AG04449 (cell line): ENCODE data around the gene CNTNAP2.
"Not testable (repeated sequence)": the region's sequence is repeated elsewhere in the genome, so short reads cannot be mapped to it uniquely, and the experiment has no call there.

Experiments
- CTCF ChIA-PET: fragments of 350-600 bp; formaldehyde crosslinking; extraction: SDS; loops from one replicate; lab custom pipeline; 2021; ENCODE audit warnings: antibody characterized with exemption; lab: Yijun Ruan, JAX
- POLR2A ChIA-PET: fragments of 400-600, 350-600 bp; formaldehyde crosslinking; extraction: SDS; loops from one replicate; lab custom pipeline; 2020; ENCODE audit warnings: antibody characterized with exemption, inconsistent platforms; lab: Yijun Ruan, JAX
- DNase-seq: peaks from one replicate; pipeline ENCODE4 v3.0.0-alpha.2; 2010; ENCODE audit warnings: low read depth, low spot score
- H3K4me3 ChIP-seq: 2 replicates; pipeline ENCODE4 v1.5.1; 2011; ENCODE audit warnings: low read depth, mild to moderate bottlenecking, control low read depth, low read length
- TF ChIP-seq, protein P1 (sequence below): IDR thresholded peaks from one replicate; pipeline ENCODE4 v1.5.1; 2011; ENCODE audit warnings: mild to moderate bottlenecking, moderate library complexity, low read length, control low read depth, inconsistent platforms; ENCODE audit not compliant: insufficient read depth; ENCODE audit errors: missing control alignments

The CNTNAP2 gene

DNA sequence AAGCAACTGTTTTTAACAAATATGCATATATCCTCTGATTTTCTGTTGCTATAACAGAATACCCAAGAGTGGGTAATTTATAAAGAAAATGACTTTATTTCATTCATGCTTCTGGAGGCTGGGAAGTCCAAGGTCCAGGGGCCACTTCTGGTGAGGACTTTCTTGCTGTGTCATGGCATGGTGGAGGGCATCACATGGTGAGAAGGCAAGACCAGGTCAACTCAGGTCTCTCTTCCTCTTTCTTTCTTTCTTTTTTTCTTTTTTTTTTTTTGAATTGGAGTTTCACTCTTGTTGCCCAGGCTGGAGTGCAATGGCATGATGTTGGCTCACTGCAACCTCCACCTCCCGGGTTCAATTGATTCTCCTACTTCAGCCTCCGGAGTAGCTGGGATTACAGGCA is 2170.9 kb downstream of the CNTNAP2 start:
- DNase-seq: no peak
- no peak overlapping the region for H3K4me3 ChIP-seq
- TF ChIP-seq, protein P1, sequence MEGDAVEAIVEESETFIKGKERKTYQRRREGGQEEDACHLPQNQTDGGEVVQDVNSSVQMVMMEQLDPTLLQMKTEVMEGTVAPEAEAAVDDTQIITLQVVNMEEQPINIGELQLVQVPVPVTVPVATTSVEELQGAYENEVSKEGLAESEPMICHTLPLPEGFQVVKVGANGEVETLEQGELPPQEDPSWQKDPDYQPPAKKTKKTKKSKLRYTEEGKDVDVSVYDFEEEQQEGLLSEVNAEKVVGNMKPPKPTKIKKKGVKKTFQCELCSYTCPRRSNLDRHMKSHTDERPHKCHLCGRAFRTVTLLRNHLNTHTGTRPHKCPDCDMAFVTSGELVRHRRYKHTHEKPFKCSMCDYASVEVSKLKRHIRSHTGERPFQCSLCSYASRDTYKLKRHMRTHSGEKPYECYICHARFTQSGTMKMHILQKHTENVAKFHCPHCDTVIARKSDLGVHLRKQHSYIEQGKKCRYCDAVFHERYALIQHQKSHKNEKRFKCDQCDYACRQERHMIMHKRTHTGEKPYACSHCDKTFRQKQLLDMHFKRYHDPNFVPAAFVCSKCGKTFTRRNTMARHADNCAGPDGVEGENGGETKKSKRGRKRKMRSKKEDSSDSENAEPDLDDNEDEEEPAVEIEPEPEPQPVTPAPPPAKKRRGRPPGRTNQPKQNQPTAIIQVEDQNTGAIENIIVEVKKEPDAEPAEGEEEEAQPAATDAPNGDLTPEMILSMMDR: no peak
- CTCF ChIA-PET: no interaction called here
- POLR2A ChIA-PET: no interaction called here

DNA sequence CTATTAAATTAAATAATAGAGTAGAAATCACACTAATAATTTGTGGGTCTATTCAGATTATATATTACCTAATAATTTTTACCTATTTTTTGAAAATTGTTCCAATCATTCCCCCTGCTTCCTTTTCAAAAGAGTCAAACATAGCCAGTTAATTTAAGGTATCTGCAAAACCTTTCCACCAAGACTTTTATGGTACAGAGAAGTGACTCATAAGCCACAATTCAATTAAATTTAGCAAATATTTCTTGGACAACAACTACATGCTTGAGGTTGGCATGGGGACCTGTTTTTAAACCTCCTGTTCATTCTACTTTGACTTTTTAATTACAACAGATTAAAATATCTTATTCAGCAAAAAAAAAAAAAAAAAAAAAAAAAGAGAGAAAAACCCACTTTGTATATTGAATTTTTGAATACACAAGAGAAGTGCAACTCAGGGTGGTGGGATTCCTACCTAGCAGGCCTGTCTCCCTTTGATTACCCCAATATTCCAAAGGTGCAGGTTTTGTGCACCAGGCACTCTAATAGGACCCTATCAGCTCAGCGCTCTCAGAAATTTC is 2172.1 kb downstream of the CNTNAP2 start:
- ChIA-PET CTCF (no interaction called here), POLR2A (no interaction called here)
- H3K4me3 ChIP-seq: no peak overlapping the region
- TF ChIP-seq, protein P1: no peak
- no peak for DNase-seq

DNA sequence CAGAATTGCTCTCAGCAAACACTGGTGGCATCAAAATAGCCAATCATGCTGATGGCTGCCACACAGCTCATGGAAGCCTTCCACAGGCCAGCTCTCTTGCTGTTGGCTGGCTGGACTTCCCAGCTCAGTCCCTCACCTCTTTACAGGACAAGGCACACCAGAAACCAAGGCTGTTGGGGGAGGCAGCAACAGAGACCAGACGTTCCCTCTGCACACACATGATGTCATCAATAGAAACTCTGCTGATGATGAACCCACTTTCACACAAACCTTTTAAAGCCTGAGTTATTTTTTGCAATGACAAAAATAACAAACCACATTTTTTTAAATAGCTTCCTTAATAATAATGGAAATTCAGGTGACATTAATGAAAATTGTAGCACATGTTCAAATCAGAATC is 2173.0 kb downstream of the CNTNAP2 start:
- ChIA-PET POLR2A (no interaction called here), CTCF (no interaction called here)
- DNase-seq: no peak
- H3K4me3 ChIP-seq: no peak overlapping the region
- TF ChIP-seq, protein P1: no peak

DNA sequence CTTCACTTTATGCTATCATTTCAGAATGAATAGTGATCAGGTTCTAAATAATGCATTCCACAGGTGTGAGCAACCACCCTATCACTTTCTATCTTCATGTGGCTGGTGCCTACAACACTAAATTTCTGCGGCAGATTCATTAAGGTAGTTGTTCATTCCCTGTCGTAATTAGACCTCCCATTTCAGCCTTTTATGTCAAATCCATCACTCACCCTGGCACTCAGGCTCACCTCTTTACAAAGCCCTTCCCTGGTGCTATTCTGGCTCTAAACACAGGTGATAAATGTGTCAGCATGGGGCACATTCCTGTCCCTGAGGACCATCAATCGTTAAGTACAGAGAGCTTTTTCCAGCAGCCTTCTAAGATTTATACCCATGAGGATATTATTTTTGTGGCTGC is 2173.9 kb downstream of the CNTNAP2 start:
- TF ChIP-seq, protein P1: no peak
- ChIA-PET POLR2A (no interaction called here), CTCF (no interaction called here)
- DNase-seq: no peak
- no peak overlapping the region for H3K4me3 ChIP-seq

DNA sequence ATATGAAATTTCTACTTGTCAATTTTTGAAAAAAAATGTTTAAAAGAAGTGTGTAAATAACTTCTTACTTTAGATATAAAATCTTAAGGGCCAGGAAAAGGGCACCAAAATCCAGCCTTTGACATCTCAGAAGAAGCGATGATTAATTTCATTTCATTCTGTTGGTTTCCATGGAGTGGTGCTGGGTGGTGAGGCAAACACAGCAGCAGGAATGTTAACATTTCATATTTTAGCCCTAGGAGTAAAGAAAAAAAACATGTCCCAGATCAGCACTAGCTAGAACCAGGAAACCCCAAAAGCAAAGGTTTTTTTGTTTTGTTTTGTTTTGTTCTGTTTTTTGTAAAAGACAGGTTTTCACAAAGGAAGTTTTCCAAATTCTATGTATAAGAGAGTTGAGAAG is 2175.2 kb downstream of the CNTNAP2 start:
- ChIA-PET CTCF (no interaction called here), POLR2A (no interaction called here)
- TF ChIP-seq, protein P1: no peak
- no peak overlapping the region for H3K4me3 ChIP-seq
- DNase-seq: no peak

DNA sequence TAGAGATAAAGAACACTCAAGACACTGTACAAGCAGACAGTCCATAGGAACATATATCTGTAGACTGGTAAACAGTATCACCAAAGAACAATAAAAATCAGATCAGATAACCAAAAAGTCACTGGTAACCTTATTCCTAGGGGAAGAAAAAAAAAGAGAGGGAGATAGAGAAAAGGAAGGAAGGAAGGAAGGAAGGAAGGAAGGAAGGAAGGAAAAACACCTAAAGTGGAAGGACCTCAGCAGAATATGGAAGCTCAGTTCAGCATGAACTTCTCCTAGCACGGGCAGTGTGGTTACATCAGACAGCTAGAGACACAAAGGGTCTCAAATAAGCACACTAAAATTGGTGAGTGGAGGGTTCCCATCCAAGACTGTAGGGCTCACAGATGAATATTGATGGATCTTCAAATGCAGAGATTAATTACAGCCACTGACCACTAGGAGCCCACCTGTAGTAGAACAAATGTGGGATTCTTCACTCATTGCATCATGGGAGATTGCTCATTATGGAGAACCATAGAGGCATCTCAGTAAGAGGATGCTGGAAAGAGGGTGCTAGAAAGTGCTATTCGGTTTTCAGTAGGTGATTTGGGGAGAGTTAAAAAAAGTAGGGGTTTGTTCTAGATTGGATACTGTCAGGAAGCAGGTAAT is 2180.5 kb downstream of the CNTNAP2 start:
- TF ChIP-seq, protein P1: no peak
- H3K4me3 ChIP-seq: no peak overlapping the region
- CTCF ChIA-PET: no interaction called here
- DNase-seq: no peak
- POLR2A ChIA-PET: no interaction called here

DNA sequence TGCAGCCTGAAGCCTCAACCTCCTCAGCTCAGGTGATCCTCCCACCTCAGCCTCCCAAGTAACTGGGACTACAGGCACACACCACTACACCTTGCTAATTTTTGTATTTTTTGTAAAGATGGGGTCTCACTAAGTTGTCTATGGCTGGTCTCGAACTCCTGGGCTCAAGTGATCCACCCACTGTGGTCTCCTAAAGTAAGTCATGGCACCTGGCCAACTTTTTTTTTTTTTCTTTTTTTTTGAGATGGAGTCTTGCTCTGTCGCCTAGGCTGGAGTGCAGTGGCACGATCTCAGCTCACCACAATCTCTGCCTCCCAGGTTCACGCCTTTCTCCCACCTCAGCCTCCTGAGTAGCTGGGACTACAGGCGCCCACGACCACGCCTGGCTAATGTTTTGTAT is 2182.2 kb downstream of the CNTNAP2 start:
- CTCF ChIA-PET, DNase-seq, POLR2A ChIA-PET, H3K4me3 ChIP-seq: not testable (repeated sequence)
